HG03565 (cell line): Measurements from ENCODE around the gene RFT1.

Experiments
- ATAC-seq: cut with Tn5 transposase; IDR thresholded peaks from one replicate; pipeline ENCODE4 v1.9.1; 2021; ENCODE audit warnings: mild to moderate bottlenecking, moderate library complexity; ENCODE audit not compliant: unreplicated experiment

The RFT1 gene

DNA sequence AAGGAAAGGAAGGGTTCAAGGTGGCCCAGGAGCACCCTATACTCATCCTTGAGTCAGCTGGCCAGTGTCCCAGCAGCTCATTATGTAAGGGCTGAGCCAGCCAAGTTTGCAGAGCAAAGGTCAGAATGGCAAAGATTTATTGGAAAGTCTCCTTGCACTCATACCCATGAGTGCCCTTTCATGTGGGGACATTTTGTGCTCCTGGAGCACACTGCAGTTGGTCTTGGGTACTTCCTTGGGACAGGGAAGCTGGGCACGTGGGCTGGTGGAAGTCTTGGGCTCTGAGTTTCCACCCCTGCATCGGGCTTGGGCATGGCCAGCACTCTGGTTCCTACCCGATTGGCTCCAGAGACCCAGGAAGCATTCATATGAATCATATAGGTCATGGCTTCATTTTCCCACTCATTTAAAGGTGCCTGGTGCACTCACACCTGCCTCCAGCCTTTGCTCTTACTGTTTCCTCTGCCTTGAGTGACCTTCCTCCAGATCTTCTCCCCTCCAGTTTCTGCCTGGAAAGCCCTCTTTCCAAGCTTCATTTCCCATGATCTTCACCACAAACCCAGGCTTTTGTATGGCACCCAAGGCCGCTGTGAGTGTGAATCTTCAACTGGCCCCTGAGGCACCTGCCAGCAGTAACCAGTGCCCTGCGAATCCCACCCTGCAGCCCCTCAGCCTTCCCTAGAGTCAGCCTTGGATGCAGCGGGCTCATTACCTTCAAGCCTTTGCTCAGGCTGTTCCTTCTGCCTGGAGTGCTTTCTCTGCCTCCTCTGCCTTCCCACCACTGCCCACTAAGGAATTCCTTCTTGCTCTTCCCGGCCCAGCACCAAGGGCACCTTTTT is 20.2 kb upstream of the RFT1 start:
- ATAC-seq: no peak

DNA sequence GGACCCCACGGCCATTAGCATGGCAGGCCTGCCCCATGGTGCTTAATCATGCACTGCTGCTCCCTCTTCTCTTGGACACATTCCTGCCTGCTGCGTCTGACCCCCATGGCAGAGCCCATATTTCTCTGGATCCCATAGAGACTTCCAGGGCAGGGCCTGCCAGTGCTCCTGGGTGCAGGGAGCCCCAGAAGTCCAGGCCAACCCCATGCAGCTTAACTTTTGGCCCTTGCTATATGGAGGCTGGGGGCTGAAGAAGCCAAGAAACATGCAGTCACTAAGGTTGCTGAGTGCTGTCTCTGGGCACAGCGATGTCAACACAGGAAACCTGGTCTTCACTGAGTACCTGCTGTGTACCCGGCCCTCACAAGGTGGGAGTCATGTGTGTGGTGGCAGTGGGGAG is 19.5 kb upstream of the RFT1 start:
- no peak for ATAC-seq

DNA sequence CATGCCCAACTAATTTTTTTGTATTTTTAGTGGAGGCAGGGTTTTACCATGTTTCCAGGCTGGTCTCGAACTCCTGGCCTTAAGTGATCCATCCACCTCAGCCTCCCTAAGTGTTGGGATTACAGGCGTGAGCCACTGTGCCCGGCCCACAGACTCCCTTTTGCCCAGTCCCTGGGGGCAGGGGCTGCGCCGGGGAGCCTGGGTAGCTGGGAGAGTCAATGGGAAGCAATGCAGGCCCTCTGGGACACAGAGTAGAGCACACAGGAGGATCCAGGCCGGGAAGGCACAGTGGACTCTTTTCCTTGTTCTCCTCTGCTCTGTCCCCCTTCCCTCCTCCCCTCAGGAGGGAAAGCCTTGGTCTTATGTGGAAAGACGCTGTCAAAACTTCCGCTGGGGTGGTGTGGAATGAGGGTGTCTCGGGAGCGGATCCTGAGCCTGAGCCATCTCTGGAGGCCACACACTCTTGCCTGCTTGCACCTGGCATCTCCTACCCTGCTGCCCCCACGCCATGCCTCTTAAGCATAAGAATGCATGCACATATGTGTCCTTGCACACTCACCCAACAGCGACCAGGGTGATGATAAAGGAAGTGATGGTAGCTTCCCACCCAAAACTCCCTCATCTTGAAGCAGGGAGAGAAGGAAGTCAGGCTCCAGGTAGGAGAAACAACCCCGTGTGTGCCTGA is 18.9 kb upstream of the RFT1 start:
- ATAC-seq: no peak

DNA sequence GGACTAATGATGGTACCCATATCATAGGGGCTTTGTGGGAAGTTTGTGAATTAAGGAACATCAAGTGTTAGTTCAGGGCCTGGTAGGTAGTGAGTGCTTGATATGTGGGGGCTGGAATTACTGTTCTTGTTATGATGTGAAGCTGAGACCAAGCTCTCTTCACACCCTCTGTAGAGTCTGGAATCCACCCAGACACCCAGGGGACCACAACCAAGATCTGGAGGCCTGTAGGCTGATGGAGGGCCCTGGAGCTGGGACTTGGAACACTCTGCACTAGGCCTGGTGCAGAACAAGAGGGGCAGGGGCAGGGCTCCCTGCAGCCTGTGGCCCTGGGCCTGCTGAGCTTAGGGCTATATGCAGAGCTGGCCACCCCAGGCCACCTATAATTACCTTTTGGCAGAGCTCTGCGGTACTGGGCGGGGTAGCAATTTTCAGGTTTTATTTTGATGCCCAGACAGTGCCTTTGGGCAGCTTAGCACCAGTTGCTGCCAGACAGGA is 17.7 kb upstream of the RFT1 start:
- ATAC-seq: no peak

DNA sequence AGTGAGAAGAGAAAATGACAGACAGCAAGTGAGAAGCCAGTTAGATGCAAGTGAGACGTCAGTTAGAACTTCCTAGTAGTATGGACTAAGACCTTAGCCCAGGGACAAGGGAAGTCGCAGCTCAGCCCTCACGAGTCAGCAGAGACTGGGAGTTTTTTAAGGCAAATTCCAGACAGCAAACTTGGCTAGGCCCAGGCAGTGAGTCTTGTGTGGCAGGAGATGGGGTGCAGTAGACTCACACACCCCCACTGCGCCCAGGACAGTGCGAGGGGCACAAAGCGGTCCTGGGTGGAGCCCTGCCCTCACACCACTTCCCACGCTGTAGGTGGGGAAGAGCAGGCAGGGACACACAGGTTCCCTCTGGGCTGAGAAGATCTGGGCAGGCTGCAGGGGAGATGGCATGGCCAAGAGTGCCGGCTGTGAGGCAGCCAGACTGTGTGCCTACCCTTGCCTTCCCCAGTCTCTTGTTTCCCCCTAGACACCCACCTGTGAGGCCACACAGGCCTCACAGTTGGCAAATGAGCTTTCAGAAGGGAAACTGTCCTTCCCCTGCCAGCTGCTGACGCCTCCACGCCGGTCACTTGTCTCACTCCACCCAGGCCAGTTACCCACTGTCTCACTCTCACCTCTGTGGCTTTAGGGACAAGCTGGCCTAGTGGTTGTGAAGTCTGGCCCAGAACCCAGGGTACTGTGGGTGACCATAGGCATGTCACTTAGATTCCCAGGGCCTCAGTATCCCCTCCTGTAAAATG is 17.1 kb upstream of the RFT1 start:
- ATAC-seq: no peak

DNA sequence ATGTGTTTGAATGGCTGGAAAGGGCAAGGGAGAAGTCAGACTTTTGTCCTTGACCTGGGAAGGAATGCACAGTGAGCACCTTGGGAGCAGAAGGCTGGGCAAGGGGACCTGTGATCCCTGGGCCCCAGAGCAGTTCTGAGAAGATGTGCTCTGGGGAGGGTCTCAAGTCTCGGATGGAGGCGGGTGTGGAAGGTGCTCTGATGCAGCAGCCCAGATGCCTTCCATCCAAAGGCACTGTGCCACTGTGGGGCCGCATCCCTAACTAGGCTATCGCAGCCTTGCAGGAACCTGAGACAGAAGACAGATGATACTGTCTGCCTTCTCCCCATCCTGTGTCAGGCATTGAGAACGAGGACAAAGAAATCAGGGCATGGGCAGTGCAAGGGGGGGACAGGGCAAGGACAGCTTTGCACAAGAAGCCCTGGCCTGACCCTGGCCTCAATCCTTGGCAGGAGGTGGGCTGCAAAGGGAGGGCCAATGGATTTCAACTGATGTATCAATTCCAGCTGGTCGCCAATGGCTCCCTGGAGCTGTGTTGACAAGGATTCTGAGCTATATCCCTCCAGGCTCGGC is 16.2 kb upstream of the RFT1 start:
- ATAC-seq: no peak

DNA sequence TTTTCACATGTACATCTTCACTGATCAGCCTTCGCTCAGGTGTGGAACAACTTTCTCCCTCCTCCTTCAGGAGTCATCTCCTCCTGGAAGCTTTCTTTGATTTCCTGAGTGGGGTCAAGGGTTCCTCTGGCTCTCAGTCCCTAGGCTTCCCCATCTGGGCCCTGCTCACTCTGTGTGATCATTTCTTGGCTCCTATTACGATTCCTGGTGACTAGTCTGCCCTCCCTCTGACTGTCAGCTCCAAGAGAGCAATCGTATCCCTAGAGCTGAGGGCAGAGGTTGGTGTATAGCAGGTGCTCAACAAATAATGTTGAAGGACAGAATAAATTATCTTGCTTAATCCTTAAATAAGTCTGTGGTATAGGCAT is 15.5 kb upstream of the RFT1 start:
- no peak for ATAC-seq

DNA sequence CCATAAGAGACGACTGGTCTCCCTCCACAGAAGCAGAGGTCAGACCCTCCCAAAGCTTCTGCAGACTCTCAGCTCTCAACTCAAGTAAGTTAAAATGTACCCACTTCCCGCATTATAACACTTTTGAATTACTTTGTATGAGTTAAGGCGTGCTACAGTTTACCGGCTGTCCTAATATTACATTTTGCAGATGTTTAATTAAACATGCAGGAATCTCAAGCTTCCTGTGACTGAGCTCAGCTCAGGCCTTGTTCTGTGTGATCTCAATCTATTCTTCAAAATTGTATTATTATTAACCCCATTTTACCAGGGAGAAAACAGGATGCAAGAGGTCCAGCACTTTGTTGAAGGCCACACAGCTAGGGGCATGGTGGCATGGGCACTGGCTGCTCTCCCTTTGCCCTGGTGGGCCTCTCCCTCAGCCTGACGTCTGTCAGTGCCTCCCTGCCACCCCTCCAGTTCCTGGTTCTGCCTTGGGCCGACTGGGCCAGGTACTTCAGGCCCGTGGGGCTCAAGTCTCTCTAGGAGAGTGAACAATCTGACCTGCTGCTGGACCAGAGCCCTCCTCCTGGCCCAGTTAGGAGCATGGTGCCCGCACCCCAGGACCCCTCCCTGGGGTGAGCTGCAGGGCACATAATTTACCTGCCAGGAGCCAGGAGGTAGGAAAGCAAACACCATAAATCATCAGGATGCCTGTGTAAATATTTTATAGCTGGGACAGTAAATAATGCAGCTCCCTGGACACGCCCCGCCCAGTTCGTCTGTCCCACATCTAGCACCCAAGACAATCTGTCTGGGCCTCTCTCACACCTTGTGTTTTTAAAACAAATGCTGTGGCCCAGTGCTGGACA is 14.9 kb upstream of the RFT1 start:
- no peak for ATAC-seq

DNA sequence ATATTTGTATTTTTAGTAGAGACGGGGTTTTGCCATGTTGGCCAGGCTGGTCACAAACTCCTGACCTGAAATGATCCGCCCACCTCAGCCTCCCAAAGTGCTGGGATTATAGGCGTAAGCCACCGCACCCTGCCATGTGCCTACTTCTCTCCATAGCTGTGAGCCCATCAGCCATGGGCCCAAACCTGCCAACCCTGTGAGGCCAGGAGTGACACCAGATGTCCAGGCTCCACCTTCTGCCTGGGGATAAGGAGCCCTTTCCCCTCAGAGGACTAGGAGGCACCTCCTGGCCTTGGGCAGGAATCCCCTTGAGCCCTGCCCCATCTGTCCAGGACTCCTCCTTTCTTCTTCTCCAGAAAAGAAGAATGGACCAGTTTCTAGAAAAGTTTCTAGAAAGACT is 14.2 kb upstream of the RFT1 start:
- no peak for ATAC-seq

DNA sequence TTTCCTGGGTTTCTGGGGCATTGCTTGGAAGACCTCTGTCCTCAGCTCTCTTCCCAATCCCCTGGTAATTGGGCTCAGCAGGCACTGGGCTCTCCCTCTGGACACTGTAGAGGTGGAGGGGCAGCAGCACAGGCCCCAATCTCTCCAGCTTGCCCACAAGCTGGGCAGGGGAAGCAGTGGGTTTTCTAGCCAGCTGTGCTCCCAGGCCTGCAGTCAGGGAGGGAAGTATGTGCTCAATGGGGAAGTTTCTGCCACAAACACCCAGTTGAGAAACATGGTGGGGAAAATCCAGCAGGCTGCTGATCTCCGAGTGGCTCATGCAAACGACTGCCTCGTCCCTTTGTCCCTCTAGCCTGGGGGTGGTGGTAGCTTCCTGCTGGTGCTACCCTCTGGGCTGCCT is 12.8 kb upstream of the RFT1 start:
- ATAC-seq: no peak

DNA sequence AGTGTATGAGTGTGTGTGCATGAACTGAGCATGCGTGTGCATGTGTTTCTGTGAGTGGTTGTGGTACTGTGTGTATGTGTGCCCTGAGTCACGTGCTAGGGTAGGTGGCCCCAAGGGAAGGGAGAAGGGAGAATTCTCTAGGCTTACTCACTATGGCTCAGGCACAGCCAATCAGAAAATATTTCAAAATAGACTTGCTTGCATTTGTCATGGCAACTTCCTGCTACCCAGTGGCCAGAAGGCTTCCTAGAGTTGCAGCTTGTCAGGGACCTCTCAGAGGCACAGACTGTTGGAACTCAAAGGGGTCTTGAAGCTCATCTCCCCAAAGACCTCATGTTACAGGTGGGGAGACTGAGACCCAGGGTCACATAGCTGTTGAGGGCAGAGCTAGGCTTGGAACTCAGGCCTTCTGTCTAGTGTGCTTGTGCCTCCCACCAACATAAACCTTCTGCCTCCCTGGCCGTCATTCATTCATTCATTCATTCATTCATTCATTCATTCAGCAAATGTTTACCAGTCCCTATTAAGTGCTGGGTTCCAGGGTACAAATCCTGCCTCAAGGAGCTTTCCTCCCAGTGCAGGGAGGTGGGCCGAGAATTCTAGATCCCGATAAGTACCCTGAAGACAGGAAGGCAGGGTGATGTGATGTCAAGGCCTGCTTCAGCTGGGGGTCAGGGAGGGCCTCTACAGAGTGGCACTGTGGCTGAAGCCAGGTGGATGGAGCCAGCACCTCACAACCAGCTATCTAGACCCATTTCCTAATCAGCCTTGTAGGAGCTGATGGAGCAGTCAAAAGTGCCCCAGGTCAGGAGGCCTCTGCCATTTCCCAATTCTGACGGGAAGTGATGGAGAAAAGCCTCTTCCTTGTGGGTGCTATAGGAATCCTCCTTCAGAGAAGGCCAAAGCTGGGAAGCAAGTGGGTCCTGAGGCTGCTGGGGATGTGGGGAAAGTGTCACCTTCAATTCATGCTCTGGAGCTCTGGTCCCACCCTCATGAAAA is 10.9 kb upstream of the RFT1 start:
- ATAC-seq: no peak

DNA sequence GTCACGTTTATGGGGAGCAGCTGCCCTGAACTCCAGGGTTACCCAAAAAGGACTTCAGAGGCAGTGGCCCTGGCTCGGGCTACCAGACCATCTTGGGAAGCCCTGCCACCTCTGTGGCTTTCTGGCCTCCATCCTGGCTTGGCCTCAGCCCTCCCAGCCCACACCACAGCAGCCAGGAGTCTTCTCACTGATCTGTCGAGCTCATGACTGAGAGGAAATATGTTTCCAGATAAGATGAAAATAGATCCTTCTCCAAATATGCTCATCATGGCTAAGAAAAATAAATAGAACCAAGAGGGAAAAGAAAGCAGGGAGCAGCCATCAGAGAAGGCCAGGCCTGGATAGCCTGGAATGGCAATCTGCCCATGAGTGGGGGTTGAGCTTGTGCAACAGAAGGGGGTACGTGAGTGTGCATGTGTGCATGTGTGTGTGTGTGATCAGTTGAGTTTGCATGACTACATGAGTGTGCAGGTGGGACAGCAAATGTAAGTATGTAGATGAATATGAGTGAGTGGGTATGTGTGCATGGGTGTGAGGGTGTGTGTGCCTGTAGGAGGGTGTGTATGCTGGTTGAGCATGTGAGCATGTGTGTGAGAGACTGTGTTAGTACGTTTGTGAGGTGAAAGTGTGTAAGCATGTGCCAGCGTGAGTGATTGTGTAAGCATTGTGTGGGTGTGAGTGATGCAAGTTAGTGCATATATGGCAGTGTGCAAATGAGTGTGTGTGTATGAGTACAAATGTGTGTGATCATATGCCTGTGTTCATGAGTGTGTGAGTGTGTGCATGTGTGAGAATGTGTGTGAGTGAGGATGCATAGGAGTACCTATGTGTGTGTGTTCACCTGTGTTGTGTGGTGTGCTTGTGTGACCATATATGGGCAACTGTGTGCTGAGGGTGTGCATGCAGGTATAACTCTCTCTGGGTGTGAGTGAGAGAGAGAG is 9.9 kb upstream of the RFT1 start:
- ATAC-seq: no peak

DNA sequence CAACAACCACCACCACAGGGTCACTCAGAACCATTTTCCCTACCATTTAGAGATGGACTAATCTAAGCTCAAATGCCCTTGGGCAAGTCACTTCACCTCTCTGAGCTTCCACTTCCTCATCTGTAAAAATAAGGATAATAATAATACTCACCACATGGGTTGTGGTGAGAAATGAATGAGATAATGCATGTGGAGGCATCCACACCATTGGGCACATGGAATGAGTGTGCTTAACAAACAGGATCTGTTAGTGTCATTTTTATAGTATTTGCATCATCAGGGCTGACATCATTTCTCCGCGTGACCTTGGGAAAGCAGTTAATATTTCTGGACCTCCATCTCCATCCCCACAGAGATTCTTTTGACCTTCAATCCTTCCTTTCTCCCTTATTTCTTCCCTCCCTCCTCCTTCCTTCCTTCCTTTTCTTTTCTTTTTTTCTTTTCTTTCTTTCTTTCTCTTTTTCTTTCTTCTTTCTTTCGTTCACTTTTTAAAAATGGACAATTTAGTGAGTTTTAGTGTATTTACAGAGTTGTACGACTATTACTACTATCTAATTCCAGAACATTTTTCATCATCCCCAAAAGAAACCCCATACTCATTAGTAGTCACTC is 7.7 kb upstream of the RFT1 start:
- no peak for ATAC-seq

DNA sequence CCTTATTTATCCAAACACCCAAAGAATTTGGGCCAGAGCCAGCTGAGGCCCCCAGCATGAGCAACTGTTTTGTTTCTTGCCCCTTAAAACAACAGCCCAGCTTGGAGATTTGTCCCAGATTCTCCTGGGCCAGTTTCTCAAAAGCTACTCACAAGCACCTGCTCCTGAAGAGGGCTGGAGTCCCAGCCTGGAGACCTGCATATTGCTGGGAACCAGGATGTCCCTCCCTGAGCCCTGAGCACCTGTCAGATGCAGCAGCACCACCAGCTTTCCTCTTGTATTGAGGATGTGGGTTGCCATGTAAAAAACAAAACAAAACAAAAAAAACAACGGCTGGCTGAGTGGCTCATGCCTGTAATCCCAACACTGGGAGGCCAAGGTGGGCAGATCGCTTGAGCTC is 7.0 kb upstream of the RFT1 start:
- no peak for ATAC-seq

DNA sequence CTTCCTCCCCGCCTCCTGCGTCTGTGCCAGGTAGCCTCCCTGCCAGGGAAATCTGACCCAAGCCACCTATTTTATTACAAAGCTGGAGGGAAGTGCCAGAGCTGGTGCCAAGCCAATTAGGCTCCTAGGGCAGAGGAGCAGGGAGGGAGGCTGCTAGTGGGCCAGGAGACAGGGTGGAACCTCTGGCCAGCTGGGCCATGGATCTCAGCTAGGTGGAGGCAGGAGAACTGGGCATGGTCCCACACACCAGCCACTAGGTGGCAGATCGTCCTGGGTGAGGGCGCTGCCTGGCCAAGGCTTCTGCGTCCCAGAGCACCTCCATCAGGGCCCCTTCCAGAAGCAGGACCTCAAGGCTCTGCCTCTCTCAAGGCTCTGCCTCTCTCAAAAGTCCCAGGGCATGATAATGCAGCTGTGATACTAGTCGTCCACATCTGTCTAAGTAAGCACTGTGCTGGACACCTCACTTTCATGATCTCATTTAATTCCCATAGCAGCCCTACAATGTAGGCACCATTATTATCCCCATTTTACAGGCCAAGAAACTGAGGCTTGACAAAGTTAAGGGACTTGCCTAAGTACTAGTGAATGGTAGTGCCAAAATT is 4.5 kb upstream of the RFT1 start:
- ATAC-seq: no peak

DNA sequence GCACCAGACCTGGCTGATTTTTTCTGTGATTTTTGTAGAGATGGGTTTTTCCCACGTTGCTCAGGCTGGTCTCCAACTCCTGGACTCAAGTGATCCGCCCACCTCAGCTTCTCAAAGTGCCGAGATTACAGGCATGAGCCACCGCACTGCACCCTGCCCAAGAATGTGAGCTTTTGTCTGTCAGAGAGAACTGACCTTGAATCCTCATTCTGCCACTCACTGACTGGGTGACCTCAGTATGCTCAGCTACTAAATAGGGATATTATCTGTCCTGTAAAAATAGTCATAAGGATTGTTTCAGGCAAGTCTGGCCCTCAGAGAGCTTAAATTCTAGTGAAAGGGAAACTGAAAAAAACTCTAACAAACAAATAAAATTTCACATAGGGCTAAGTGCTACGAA is 2.1 kb upstream of the RFT1 start:
- ATAC-seq: no peak

DNA sequence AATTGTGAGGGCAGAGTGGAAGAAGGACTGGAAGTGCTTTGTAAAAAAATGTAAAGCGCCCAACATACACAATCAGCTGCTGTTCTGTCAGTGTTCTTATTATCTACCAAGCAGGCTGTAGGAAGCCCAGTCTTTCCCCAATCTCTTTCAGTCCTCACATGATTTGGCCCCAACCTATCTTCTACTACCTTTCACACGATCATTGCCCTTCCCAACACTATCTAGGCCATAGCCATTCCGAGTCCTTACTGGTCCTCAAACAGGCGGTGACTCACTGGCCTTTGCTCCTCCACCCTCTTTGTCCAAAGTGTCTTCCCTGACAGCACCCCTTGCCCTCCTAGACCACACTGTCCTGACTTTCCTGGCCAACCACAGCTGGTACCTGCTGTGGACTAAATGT is 861 bp upstream of the RFT1 start:
- ATAC-seq: no peak
